SK-N-SH (cell line): ENCODE measurements around the gene ZNF266. TPM values are rescaled to one million over a fixed set of nuclear protein-coding genes. Genes with fewer than 3 reads are reported as not detected.
A peak's percentile ranks its signal among the peaks of the same experiment; 100 is the strongest.

Source experiments
- CTCF ChIA-PET: fragments of 300-600, 350-600 bp; formaldehyde crosslinking; extraction: SDS; loops from one replicate; lab custom pipeline; 2021; lab: Yijun Ruan, JAX
- POLR2A ChIA-PET: fragments of 350-600 bp; sonication (Branson Sonifier 250); formaldehyde crosslinking; extraction: SDS; loops from one replicate; lab custom pipeline; 2020; ENCODE audit warnings: antibody characterized with exemption, inconsistent platforms; lab: Yijun Ruan, JAX
- DNase-seq: peaks from one replicate; pipeline ENCODE4 v3.0.0; 2012
- H2AFZ ChIP-seq: fragments of 200-600 bp; sonication (generic); 2 replicates; pipeline ENCODE4 v1.8.1; 2016; ENCODE audit warnings: antibody characterized with exemption, mild to moderate bottlenecking, low read depth
- H3F3A ChIP-seq: fragments of 200-600 bp; sonication (generic); replicated peaks from 2 replicates; pipeline ENCODE3; 2016; ENCODE audit warnings: antibody characterized with exemption, mild to moderate bottlenecking; ENCODE audit not compliant: insufficient read depth
- H3K27ac ChIP-seq, 2 experiments: fragments of 200-500 bp in 1 of 2; fragments of 200-600 bp in 1 of 2; sonication (Bioruptor generic) in 1 of 2; sonication (generic), shearing (Covaris generic) in 1 of 2; 2 replicates each; pipeline versions ENCODE4 v1.5.1 to v1.6.1; 2014 to 2016; ENCODE audit warnings: low read depth in 2 of 2, inconsistent platforms in 1 of 2, low read length in 1 of 2, mild to moderate bottlenecking in 1 of 2, mixed read lengths in 1 of 2
- H3K27me3 ChIP-seq: fragments of 200-600 bp; sonication (generic), shearing (Covaris generic); 2 replicates; pipeline ENCODE4 v1.6.1; 2016; ENCODE audit warnings: mixed run types; ENCODE audit not compliant: insufficient read depth
- H3K36me3 ChIP-seq, 2 experiments: fragments of 200-500 bp in 1 of 2; fragments of 200-600 bp in 1 of 2; sonication (Bioruptor generic) in 1 of 2; sonication (generic) in 1 of 2; replicated peaks in 1 of 2; 2 replicates each; pipeline versions ENCODE3 to v1.5.1; 2014 to 2016; ENCODE audit warnings: low read length in 1 of 2, mild to moderate bottlenecking in 1 of 2; ENCODE audit not compliant: insufficient read depth in 2 of 2, control insufficient read depth in 1 of 2
- H3K4me1 ChIP-seq, 2 experiments: fragments of 200-500 bp in 1 of 2; fragments of 200-600 bp in 1 of 2; sonication (Bioruptor generic) in 1 of 2; sonication (generic), shearing (Covaris generic) in 1 of 2; 2 replicates each; pipeline versions ENCODE4 v1.5.1 to v1.6.1; 2014 to 2016; ENCODE audit warnings: low read depth in 1 of 2, low read length in 1 of 2, mixed run types in 1 of 2; ENCODE audit not compliant: insufficient read depth in 2 of 2, control insufficient read depth in 1 of 2
- H3K4me2 ChIP-seq: fragments of 200-600 bp; sonication (generic), shearing (Covaris generic); 2 replicates; pipeline ENCODE4 v1.6.1; 2017; ENCODE audit warnings: mixed run types
- H3K4me3 ChIP-seq, 2 experiments: fragments of 200-500 bp in 1 of 2; fragments of 200-600 bp in 1 of 2; sonication (Bioruptor generic) in 1 of 2; sonication (generic), shearing (Covaris generic) in 1 of 2; 2 replicates each; pipeline versions ENCODE4 v1.5.1 to v1.8.1; 2014 to 2016; ENCODE audit warnings: low read depth in 2 of 2, inconsistent platforms in 1 of 2, low read length in 1 of 2, mild to moderate bottlenecking in 1 of 2, mixed read lengths in 1 of 2, moderate library complexity in 1 of 2
- H3K79me2 ChIP-seq: fragments of 200-600 bp; sonication (generic); 2 replicates; pipeline ENCODE4 v1.8.1; 2017; ENCODE audit warnings: mild to moderate bottlenecking; ENCODE audit not compliant: insufficient read depth
- H3K9ac ChIP-seq: fragments of 200-600 bp; sonication (generic); 2 replicates; pipeline ENCODE4 v1.6.1; 2017; ENCODE audit warnings: mixed run types
- H3K9me2 ChIP-seq: fragments of 200-600 bp; sonication (generic); 2 replicates; pipeline ENCODE4 v1.6.1; 2017; ENCODE audit warnings: mixed run types
- H3K9me3 ChIP-seq: fragments of 200-600 bp; sonication (generic); 2 replicates; pipeline ENCODE4 v1.6.1; 2017; ENCODE audit warnings: mixed run types, mild to moderate bottlenecking, moderate library complexity
- H4K20me1 ChIP-seq: fragments of 200-600 bp; sonication (generic); 2 replicates; pipeline ENCODE4 v1.6.1; 2017; ENCODE audit warnings: mild to moderate bottlenecking, mixed run types; ENCODE audit not compliant: insufficient read depth
- CHD2 ChIP-seq: fragments of 150-350 bp; IDR thresholded peaks from 2 replicates; pipeline ENCODE4 v1.6.1; 2018; ENCODE audit warnings: low read length; ENCODE audit not compliant: partially characterized antibody
- ELF1 ChIP-seq: IDR thresholded peaks from 2 replicates; pipeline ENCODE4 v1.4.0; 2012
- FOSL2 ChIP-seq: IDR thresholded peaks from 2 replicates; pipeline ENCODE4 v1.4.0; 2012; ENCODE audit warnings: low read depth, mild to moderate bottlenecking, moderate library complexity, borderline replicate concordance
- FOXJ3 ChIP-seq: sonication (generic); formaldehyde crosslinking; IDR thresholded peaks from 2 replicates; pipeline ENCODE4 v1.5.1; 2020; ENCODE audit warnings: mild to moderate bottlenecking, missing genetic modification reagents
- FOXM1 ChIP-seq: IDR thresholded peaks from 2 replicates; pipeline ENCODE4 v1.4.0; 2012; ENCODE audit warnings: low read depth, mild to moderate bottlenecking
- GABPA ChIP-seq: IDR thresholded peaks from 2 replicates; pipeline ENCODE4 v1.4.0; 2012; ENCODE audit warnings: low read depth, mild to moderate bottlenecking
- GATA2 ChIP-seq: sonication (generic); formaldehyde crosslinking; IDR thresholded peaks from 2 replicates; pipeline ENCODE4 v1.5.0; 2020; ENCODE audit warnings: mild to moderate bottlenecking, missing genetic modification reagents
- JUND ChIP-seq: IDR thresholded peaks from 2 replicates; pipeline ENCODE4 v1.4.0; 2012
- PBX3 ChIP-seq: IDR thresholded peaks from 2 replicates; pipeline ENCODE4; 2012
- RAD21 ChIP-seq: IDR thresholded peaks from 2 replicates; pipeline ENCODE4 v1.6.1; 2012; ENCODE audit warnings: mild to moderate bottlenecking, low read length
- RXRA ChIP-seq: IDR thresholded peaks from 2 replicates; pipeline ENCODE4 v1.4.0; 2012; ENCODE audit warnings: low read depth, mild to moderate bottlenecking, borderline replicate concordance
- SMC3 ChIP-seq: IDR thresholded peaks from 2 replicates; pipeline ENCODE4 v1.6.1; 2012; ENCODE audit warnings: low read depth, low read length, improper control_type of control experiment
- TCF12 ChIP-seq: IDR thresholded peaks from 2 replicates; pipeline ENCODE4 v1.4.0; 2012
- TEAD4 ChIP-seq: IDR thresholded peaks from 2 replicates; pipeline ENCODE4 v1.4.0; 2012; ENCODE audit warnings: mild to moderate bottlenecking, borderline replicate concordance; ENCODE audit not compliant: insufficient read depth
- WGBS: methylation state at CpG from one replicate; pipeline ENCODE4 v1.1.6; 2017; ENCODE audit warnings: low lambda C conversion rate; 5-methylcytosine and 5-hydroxymethylcytosine counted together
- polyA plus RNA-seq, 3 experiments: library from polyadenylated mRNA; depleted of rRNA; stranded (reverse); fragments of >200 nt; gene quantifications; 2 replicates each; pipeline ENCODE4 v1.2.3, GENCODE V29; 2012
- TF ChIP-seq, protein P1 (sequence below): fragments of 200-600 bp; sonication (generic); IDR thresholded peaks from 2 replicates; pipeline ENCODE4 v1.6.1; 2017; ENCODE audit warnings: antibody characterized with exemption, mild to moderate bottlenecking, moderate library complexity
- TF ChIP-seq, protein P2 (sequence below): fragments of 150-350 bp; IDR thresholded peaks from 2 replicates; pipeline ENCODE4 v1.6.1; 2016; ENCODE audit warnings: mild to moderate bottlenecking, low read depth, low read length

ZNF266 gene
- polyA plus RNA-seq, 1 of the 3 experiments (the other 2 are of a cell fraction), result 11.1 TPM

- TF ChIP-seq ELF1 (no peak), FOXM1 (no peak), CHD2 (no peak), PBX3 (no peak)
- TF ChIP-seq, protein P1, sequence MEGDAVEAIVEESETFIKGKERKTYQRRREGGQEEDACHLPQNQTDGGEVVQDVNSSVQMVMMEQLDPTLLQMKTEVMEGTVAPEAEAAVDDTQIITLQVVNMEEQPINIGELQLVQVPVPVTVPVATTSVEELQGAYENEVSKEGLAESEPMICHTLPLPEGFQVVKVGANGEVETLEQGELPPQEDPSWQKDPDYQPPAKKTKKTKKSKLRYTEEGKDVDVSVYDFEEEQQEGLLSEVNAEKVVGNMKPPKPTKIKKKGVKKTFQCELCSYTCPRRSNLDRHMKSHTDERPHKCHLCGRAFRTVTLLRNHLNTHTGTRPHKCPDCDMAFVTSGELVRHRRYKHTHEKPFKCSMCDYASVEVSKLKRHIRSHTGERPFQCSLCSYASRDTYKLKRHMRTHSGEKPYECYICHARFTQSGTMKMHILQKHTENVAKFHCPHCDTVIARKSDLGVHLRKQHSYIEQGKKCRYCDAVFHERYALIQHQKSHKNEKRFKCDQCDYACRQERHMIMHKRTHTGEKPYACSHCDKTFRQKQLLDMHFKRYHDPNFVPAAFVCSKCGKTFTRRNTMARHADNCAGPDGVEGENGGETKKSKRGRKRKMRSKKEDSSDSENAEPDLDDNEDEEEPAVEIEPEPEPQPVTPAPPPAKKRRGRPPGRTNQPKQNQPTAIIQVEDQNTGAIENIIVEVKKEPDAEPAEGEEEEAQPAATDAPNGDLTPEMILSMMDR, result no peak
- TF ChIP-seq, all 33 proteins: peak for 0
Measured at GRCh38 chr19:9445037-9445436, 9.7 kb upstream of the ZNF266 start (continued).

GRCh38 chr19:9436358-9436757 is 985 bp upstream of the ZNF266 start:
- ChIA-PET CTCF (interaction anchor here (1.1 to 1.5 kb wide), 2 partner anchors 11 to 231 kb away, joined by 6 read pairs; no protein-coding TSS in a partner anchor), POLR2A (no interaction called here)
- peaks cover 3 to 12% of the 10 kb centered on the region in 2 experiments; a peak in 3 of 4 replicates for H3K4me1 ChIP-seq
- TF ChIP-seq PBX3 (no peak), RXRA (no peak), FOXJ3 (CRISPR knock-in tag) (no peak), GATA2 (CRISPR knock-in tag) (no peak), RAD21 (no peak), TCF12 (no peak), GABPA (no peak), TEAD4 (no peak)
- no peak overlapping the region for H3K27ac ChIP-seq
- H3K79me2 ChIP-seq, result peaks cover 35% of the 10 kb centered on the region
- peak overlapping the region; percentile 93 for H3K4me2 ChIP-seq
- no peaks in the 10 kb centered on the region for H3K9me3 ChIP-seq
- peaks cover 11 to 19% of the 10 kb centered on the region in 2 experiments for H3K36me3 ChIP-seq
- peak overlapping the region; percentile 89; the same call in 1 of the 2 replicates for H3K9ac ChIP-seq
- H3K9me2 ChIP-seq, result no peaks in the 10 kb centered on the region
- H4K20me1 ChIP-seq, result no peaks in the 10 kb centered on the region
- H3K27me3 ChIP-seq, result no peaks in the 10 kb centered on the region
- DNase-seq, result no peak
- 79% methylated on average over 4 of the region's 4 CpGs for WGBS
- no peaks in the 10 kb centered on the region for H3F3A ChIP-seq
- peak overlapping the region; percentile 80 to 88 for H3K4me3 ChIP-seq
- H2AFZ ChIP-seq, result peak overlapping the region; percentile 99; the same call in 1 of the 2 replicates

DNA sequence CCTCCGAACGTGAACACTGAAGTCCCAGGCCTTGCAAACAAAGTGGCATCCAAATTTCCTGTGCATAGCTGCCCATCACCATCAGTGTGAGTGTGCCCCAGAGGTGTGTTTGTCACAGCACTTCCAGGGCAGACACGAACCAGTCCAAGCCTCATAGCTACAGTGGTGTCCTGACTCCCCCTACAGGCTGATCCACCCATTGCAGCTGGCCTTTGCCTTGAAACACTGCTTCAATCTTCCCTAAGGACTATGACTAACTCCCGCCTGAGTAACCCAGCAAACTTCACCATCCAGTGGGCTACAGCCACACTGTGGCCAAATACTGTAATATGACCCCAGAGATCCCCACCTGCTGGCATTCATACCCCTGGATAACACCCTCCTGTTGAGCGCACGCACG is 3.9 kb downstream of the ZNF266 start:
- POLR2A ChIA-PET, result no interaction called here
- WGBS, result 96% methylated on average over 4 of the region's 7 CpGs
- Histone ChIP-seq H3K9me2 (no peaks in the 10 kb centered on the region), H3K4me3 (no peak overlapping the region), H2AFZ (no peak overlapping the region), H3K27ac (no peak overlapping the region), H3K79me2 (peaks cover 35% of the 10 kb centered on the region), H3K27me3 (no peaks in the 10 kb centered on the region), H4K20me1 (no peaks in the 10 kb centered on the region), H3K9me3 (no peaks in the 10 kb centered on the region), H3K4me1 (peaks cover 3 to 12% of the 10 kb centered on the region in 2 experiments; a peak in 3 of 4 replicates), H3K4me2 (no peak overlapping the region), H3K9ac (no peak overlapping the region), H3F3A (no peaks in the 10 kb centered on the region), H3K36me3 (peaks cover 30 to 41% of the 10 kb centered on the region in 2 experiments)
- CTCF ChIA-PET, result interaction anchor here (1.0 to 1.3 kb wide), 3 partner anchors 12 to 225 kb away, joined by 3 to 4 read pairs (median 3); no protein-coding TSS in a partner anchor
- TF ChIP-seq JUND (no peak), TCF12 (no peak), RAD21 (peak; percentile 63), SMC3 (peak; percentile 29), FOSL2 (no peak)
- TF ChIP-seq, protein P2, sequence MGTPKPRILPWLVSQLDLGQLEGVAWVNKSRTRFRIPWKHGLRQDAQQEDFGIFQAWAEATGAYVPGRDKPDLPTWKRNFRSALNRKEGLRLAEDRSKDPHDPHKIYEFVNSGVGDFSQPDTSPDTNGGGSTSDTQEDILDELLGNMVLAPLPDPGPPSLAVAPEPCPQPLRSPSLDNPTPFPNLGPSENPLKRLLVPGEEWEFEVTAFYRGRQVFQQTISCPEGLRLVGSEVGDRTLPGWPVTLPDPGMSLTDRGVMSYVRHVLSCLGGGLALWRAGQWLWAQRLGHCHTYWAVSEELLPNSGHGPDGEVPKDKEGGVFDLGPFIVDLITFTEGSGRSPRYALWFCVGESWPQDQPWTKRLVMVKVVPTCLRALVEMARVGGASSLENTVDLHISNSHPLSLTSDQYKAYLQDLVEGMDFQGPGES, result no peak
- TF ChIP-seq, protein P1, result peak; percentile 47
- DNase-seq, result peak; percentile 59
